Measurements from ENCODE around the gene EYA2. TPM values are rescaled to one million over a fixed set of nuclear protein-coding genes. Genes with fewer than 3 reads are reported as not detected.

EYA2 gene
- polyA plus RNA-seq, 3 donors: 0.04 to 0.16 TPM; not detected in 1

- intact Hi-C loops (cut with micrococcal nuclease): no loop called here
- Histone ChIP-seq H3K36me3 (replicated peaks in 1 of 2; ENCODE audit: control insufficient read depth in 1 of 2, insufficient read depth in 2 of 2, low read length in 2 of 2) (peaks cover 77 to 97% of the 10 kb centered on the region in 2 donors), H3K4me1 (ENCODE audit: control insufficient read depth in 1 of 2, insufficient read depth in 2 of 2, low read length in 2 of 2) (no peaks in the 10 kb centered on the region), H2AFZ (ENCODE audit: insufficient read depth, low read depth, low read length, poor library complexity, severe bottlenecking) (no peak overlapping the region), H3K79me2 (ENCODE audit: insufficient read depth, low read length) (no peaks in the 10 kb centered on the region), H3K4me2 (replicated peaks; ENCODE audit: extremely low read depth, low read length, poor library complexity, severe bottlenecking) (no peak overlapping the region), H3K9me3 (replicated peaks in 1 of 2; ENCODE audit: control insufficient read depth in 1 of 2, insufficient read depth in 1 of 2, low read length in 2 of 2) (no peaks in the 10 kb centered on the region), H3K27ac (ENCODE audit: low read depth in 1 of 2, low read length in 2 of 2) (no peak overlapping the region), H3K4me3 (replicated peaks in 1 of 3; ENCODE audit: low read depth in 2 of 3, low read length in 3 of 3) (no peak overlapping the region), H4K20me1 (ENCODE audit: insufficient read depth, low read length) (no peaks in the 10 kb centered on the region), H3K27me3 (ENCODE audit: control insufficient read depth in 2 of 2, insufficient read depth in 2 of 2, low read length in 2 of 2) (no peaks in the 10 kb centered on the region), H3K9ac (ENCODE audit: insufficient read depth, low read length, poor library complexity, severe bottlenecking) (no peak overlapping the region)
- H3K4me3 Mint-ChIP-seq: no peak overlapping the region
- peak; percentile 6 to 25 (median 11) for DNase-seq
- H3K9me3 Mint-ChIP-seq: no peaks in the 10 kb centered on the region
- WGBS (ENCODE audit: insufficient coverage): 98% methylated on average over 6 of the region's 8 CpGs
- no peaks in the 10 kb centered on the region for H3K27me3 Mint-ChIP-seq (ENCODE audit: low read depth in 3 of 3)
- H3K27ac Mint-ChIP-seq: peak overlapping the region in 1 of 7 donors; percentile 35
- H3K36me3 Mint-ChIP-seq: peaks cover 77 to 87% of the 10 kb centered on the region in 2 donors
- TF ChIP-seq CTCF (IDR thresholded peaks at IDR 0.05): peak; percentile 68
- H3K4me1 Mint-ChIP-seq: no peaks in the 10 kb centered on the region
Measured at GRCh38 chr20:47220161-47220582, 325.5 kb downstream of the EYA2 start.

- Mint-ChIP-seq H3K9me3 (no peaks in the 10 kb centered on the region), H3K36me3 (peaks cover 74 to 94% of the 10 kb centered on the region in 2 donors), H3K27ac (peak overlapping the region in 1 of 7 donors; percentile 48), H3K27me3 (ENCODE audit: low read depth in 3 of 3) (no peaks in the 10 kb centered on the region), H3K4me1 (no peaks in the 10 kb centered on the region), H3K4me3 (no peak overlapping the region)
- H3K9ac ChIP-seq (ENCODE audit: insufficient read depth, low read length, poor library complexity, severe bottlenecking): no peak overlapping the region
- no peaks in the 10 kb centered on the region for H3K4me1 ChIP-seq (ENCODE audit: control insufficient read depth in 1 of 2, insufficient read depth in 2 of 2, low read length in 2 of 2)
- WGBS (ENCODE audit: insufficient coverage): 94% methylated on average over 9 of the region's 16 CpGs
- no peak overlapping the region for H3K4me2 ChIP-seq (replicated peaks; ENCODE audit: extremely low read depth, low read length, poor library complexity, severe bottlenecking)
- no peak for TF ChIP-seq CTCF (IDR thresholded peaks at IDR 0.05)
- H2AFZ ChIP-seq (ENCODE audit: insufficient read depth, low read depth, low read length, poor library complexity, severe bottlenecking): no peak overlapping the region
- H3K4me3 ChIP-seq (replicated peaks in 1 of 3; ENCODE audit: low read depth in 2 of 3, low read length in 3 of 3): no peak overlapping the region
- H3K27me3 ChIP-seq (ENCODE audit: control insufficient read depth in 2 of 2, insufficient read depth in 2 of 2, low read length in 2 of 2): no peaks in the 10 kb centered on the region
- intact Hi-C loops (cut with micrococcal nuclease): no loop called here
- H4K20me1 ChIP-seq (ENCODE audit: insufficient read depth, low read length): no peaks in the 10 kb centered on the region
- H3K79me2 ChIP-seq (ENCODE audit: insufficient read depth, low read length): no peaks in the 10 kb centered on the region
- no peak for DNase-seq
- no peak overlapping the region for H3K27ac ChIP-seq (ENCODE audit: low read depth in 1 of 2, low read length in 2 of 2)
- H3K36me3 ChIP-seq (replicated peaks in 1 of 2; ENCODE audit: control insufficient read depth in 1 of 2, insufficient read depth in 2 of 2, low read length in 2 of 2): peaks cover 73 to 95% of the 10 kb centered on the region in 2 donors
- H3K9me3 ChIP-seq (replicated peaks in 1 of 2; ENCODE audit: control insufficient read depth in 1 of 2, insufficient read depth in 1 of 2, low read length in 2 of 2): no peaks in the 10 kb centered on the region
Measured at GRCh38 chr20:47221036-47221625, 326.5 kb downstream of the EYA2 start.

Measured in CD14-positive monocyte (primary cell).